H9 (cell line): ENCODE measurements around the gene PDXDC1. TPM values are rescaled to one million over a fixed set of nuclear protein-coding genes. Genes with fewer than 3 reads are reported as not detected.
"Not testable (repeated sequence)": the region's sequence is repeated elsewhere in the genome, so short reads cannot be mapped to it uniquely, and the experiment has no call there.

ENCODE experiments used
- DNase-seq: peaks from one replicate; pipeline ENCODE4 v3.0.0-alpha.2; 2017
- H2AFZ ChIP-seq: one replicate; pipeline ENCODE4 v1.6.1; 2013; ENCODE audit warnings: mild to moderate bottlenecking, low read length, control low read depth, moderate library complexity
- H2AK5ac ChIP-seq: 2 replicates; pipeline ENCODE4 v1.6.1; 2013; ENCODE audit warnings: low read length, control low read depth, mixed read lengths; ENCODE audit not compliant: insufficient read length
- H2BK120ac ChIP-seq: one replicate; pipeline ENCODE4 v1.6.1; 2013; ENCODE audit warnings: low read depth, mild to moderate bottlenecking, low read length, control low read depth, inconsistent platforms; ENCODE audit not compliant: poor library complexity, severe bottlenecking
- H2BK12ac ChIP-seq: 2 replicates; pipeline ENCODE4 v1.6.1; 2013; ENCODE audit warnings: low read length, control low read depth, mixed read lengths, low read depth; ENCODE audit not compliant: insufficient read length
- H2BK15ac ChIP-seq: 2 replicates; pipeline ENCODE4 v1.6.1; 2013; ENCODE audit warnings: low read depth, low read length, control low read depth
- H2BK20ac ChIP-seq: one replicate; pipeline ENCODE4 v1.6.1; 2013; ENCODE audit warnings: low read depth, mild to moderate bottlenecking, low read length, control low read depth, inconsistent platforms; ENCODE audit not compliant: poor library complexity, severe bottlenecking
- H2BK5ac ChIP-seq: 2 replicates; pipeline ENCODE4 v1.6.1; 2013; ENCODE audit warnings: low read length, control low read depth, mixed read lengths; ENCODE audit not compliant: insufficient read length
- H3K14ac ChIP-seq: 2 replicates; pipeline ENCODE4 v1.6.1; 2013; ENCODE audit warnings: low read length, control low read depth; ENCODE audit not compliant: insufficient read depth
- H3K18ac ChIP-seq: 2 replicates; pipeline ENCODE4 v1.6.1; 2013; ENCODE audit warnings: low read depth, mild to moderate bottlenecking, mixed read lengths, low read length, control low read depth; ENCODE audit not compliant: insufficient read length
- H3K23ac ChIP-seq: 2 replicates; pipeline ENCODE4 v1.6.1; 2013; ENCODE audit warnings: low read length, control low read depth, mixed read lengths, low read depth; ENCODE audit not compliant: insufficient read length
- H3K23me2 ChIP-seq: 2 replicates; pipeline ENCODE4 v1.6.1; 2013; ENCODE audit warnings: low read depth, mild to moderate bottlenecking, mixed read lengths, low read length, control low read depth; ENCODE audit not compliant: insufficient read length, poor library complexity, severe bottlenecking
- H3K27ac ChIP-seq: 2 replicates; pipeline ENCODE4 v1.5.1; 2013; ENCODE audit warnings: low read length, control low read depth, mixed read lengths, low read depth; ENCODE audit not compliant: insufficient read length
- H3K27me3 ChIP-seq: 2 replicates; pipeline ENCODE4 v1.6.1; 2013; ENCODE audit warnings: low read length, control low read depth, inconsistent platforms; ENCODE audit not compliant: insufficient read depth
- H3K4ac ChIP-seq: 2 replicates; pipeline ENCODE4 v1.6.1; 2013; ENCODE audit warnings: low read depth, mild to moderate bottlenecking, control low read depth, inconsistent platforms, low read length, moderate library complexity
- H3K4me1 ChIP-seq: 2 replicates; pipeline ENCODE4 v1.6.1; 2013; ENCODE audit warnings: low read length, control low read depth, inconsistent platforms; ENCODE audit not compliant: insufficient read depth
- H3K4me2 ChIP-seq: 2 replicates; pipeline ENCODE4 v1.6.1; 2013; ENCODE audit warnings: low read length, control low read depth, mixed read lengths; ENCODE audit not compliant: insufficient read length, insufficient read depth
- H3K56ac ChIP-seq: 2 replicates; pipeline ENCODE4 v1.6.1; 2013; ENCODE audit warnings: low read depth, mild to moderate bottlenecking, mixed read lengths, low read length, control low read depth; ENCODE audit not compliant: insufficient read length
- H3K79me1 ChIP-seq: 2 replicates; pipeline ENCODE4 v1.6.1; 2013; ENCODE audit warnings: low read depth, mild to moderate bottlenecking, moderate library complexity, low read length, control low read depth, inconsistent platforms; ENCODE audit not compliant: insufficient read depth, poor library complexity, severe bottlenecking
- H3K79me2 ChIP-seq: 2 replicates; pipeline ENCODE4 v1.6.1; 2013; ENCODE audit warnings: low read length, control low read depth, inconsistent platforms; ENCODE audit not compliant: insufficient read depth
- H3K9ac ChIP-seq: 2 replicates; pipeline ENCODE4 v1.6.1; 2013; ENCODE audit warnings: low read length, control low read depth, mixed read lengths; ENCODE audit not compliant: insufficient read length; ENCODE audit errors: extremely low read depth
- H3K9me3 ChIP-seq: one replicate; pipeline ENCODE4 v1.6.1; 2013; ENCODE audit warnings: low read depth, low read length, inconsistent platforms; ENCODE audit not compliant: control insufficient read depth
- H3T11ph ChIP-seq: one replicate; pipeline ENCODE4 v1.6.1; 2013; ENCODE audit warnings: mild to moderate bottlenecking, low read length, control low read depth, inconsistent platforms
- H4K20me1 ChIP-seq: one replicate; pipeline ENCODE4 v1.6.1; 2013; ENCODE audit not compliant: control insufficient read depth, insufficient read length, insufficient read depth
- H4K5ac ChIP-seq: 2 replicates; pipeline ENCODE4 v1.6.1; 2013; ENCODE audit warnings: low read depth, mild to moderate bottlenecking, mixed read lengths, low read length, control low read depth; ENCODE audit not compliant: insufficient read length
- H4K8ac ChIP-seq: replicated peaks from 2 replicates; pipeline ENCODE4 v1.6.1; 2013; ENCODE audit warnings: low read length, control low read depth, mixed read lengths, low read depth; ENCODE audit not compliant: insufficient read length
- H4K91ac ChIP-seq: 2 replicates; pipeline ENCODE4 v1.6.1; 2013; ENCODE audit warnings: low read depth, mild to moderate bottlenecking, moderate library complexity, mixed read lengths, low read length, control low read depth; ENCODE audit not compliant: insufficient read length
- H3K27ac Mint-ChIP-seq, 3 experiments: 2 replicates in 2 of 3; 3 replicates in 1 of 3; pipeline ENCODE4 v1.8.0; 2020 to 2021; ENCODE audit warnings: mixed read lengths in 3 of 3, mild to moderate bottlenecking in 1 of 3, moderate library complexity in 1 of 3
- H3K27me3 Mint-ChIP-seq: 2 replicates; pipeline ENCODE4 v1.8.0; 2021; ENCODE audit warnings: low read depth, mild to moderate bottlenecking, moderate library complexity, mixed read lengths
- H3K36me3 Mint-ChIP-seq, 3 experiments: 2 replicates in 2 of 3; 3 replicates in 1 of 3; pipeline ENCODE4 v1.8.0; 2020 to 2021; ENCODE audit warnings: low read depth in 3 of 3, mixed read lengths in 3 of 3; ENCODE audit not compliant: insufficient read depth in 1 of 3
- H3K4me1 Mint-ChIP-seq, 2 experiments: 2 replicates each; pipeline ENCODE4 v1.8.0; 2020; ENCODE audit warnings: mixed read lengths in 2 of 2
- H3K4me3 Mint-ChIP-seq, 2 experiments: 2 replicates in 1 of 2; 3 replicates in 1 of 2; pipeline ENCODE4 v1.8.0; 2020 to 2021; ENCODE audit warnings: mild to moderate bottlenecking in 2 of 2, mixed read lengths in 2 of 2, moderate library complexity in 1 of 2
- H3K9me3 Mint-ChIP-seq, 2 experiments: 2 replicates in 1 of 2; 3 replicates in 1 of 2; pipeline ENCODE4 v1.8.0; 2020; ENCODE audit warnings: mild to moderate bottlenecking in 2 of 2, mixed read lengths in 2 of 2, moderate library complexity in 1 of 2
- WGBS: extraction: QIAGEN DNeasy Blood & Tissue Kit; methylation state at CpG from one replicate; pipeline ENCODE4 v1.1.7; 2013; ENCODE audit warnings: missing lambda C conversion rate, low lambda C conversion rate, mixed read lengths; ENCODE audit not compliant: insufficient read length; ENCODE audit errors: extremely low coverage; 5-methylcytosine and 5-hydroxymethylcytosine counted together
- total RNA-seq: library from RNA; stranded (reverse); gene quantifications from 2 replicates; pipeline ENCODE4 v1.2.1, GENCODE V29; 2021

PDXDC1 gene
- total RNA-seq, 1 experiment from 2014 or later, result 112 TPM

- not testable (repeated sequence) for H3K9ac ChIP-seq, H3K79me2 ChIP-seq, H2BK12ac ChIP-seq, H2BK5ac ChIP-seq, H3K4me1 ChIP-seq, H2BK20ac ChIP-seq, H4K91ac ChIP-seq, H3K27me3 Mint-ChIP-seq, H3K23me2 ChIP-seq, H3K27ac ChIP-seq, DNase-seq, H3K4me1 Mint-ChIP-seq, H3K18ac ChIP-seq, H3T11ph ChIP-seq, H2AK5ac ChIP-seq, H3K14ac ChIP-seq, H3K36me3 Mint-ChIP-seq, H2BK15ac ChIP-seq, H3K4me3 Mint-ChIP-seq, H4K20me1 ChIP-seq, H3K79me1 ChIP-seq, H3K9me3 ChIP-seq, H4K8ac ChIP-seq, H3K27ac Mint-ChIP-seq, H3K9me3 Mint-ChIP-seq, H3K23ac ChIP-seq, H3K56ac ChIP-seq, H3K4ac ChIP-seq, H3K4me2 ChIP-seq, H2AFZ ChIP-seq, H2BK120ac ChIP-seq, H4K5ac ChIP-seq, H3K27me3 ChIP-seq
- WGBS, result no CpG with 5 or more reads among the region's 26 CpGs
These were observed 45.6 kb upstream of the PDXDC1 start for GRCh38 chr16:14929176-14929575.

- not testable (repeated sequence) for H3K23me2 ChIP-seq, H3K9ac ChIP-seq, H3K4me1 Mint-ChIP-seq, H3T11ph ChIP-seq, H3K27ac ChIP-seq, H3K18ac ChIP-seq, H3K36me3 Mint-ChIP-seq, H3K9me3 ChIP-seq, H2BK15ac ChIP-seq, H3K27me3 Mint-ChIP-seq, DNase-seq, H4K8ac ChIP-seq, H3K4ac ChIP-seq, H3K27me3 ChIP-seq, H2BK12ac ChIP-seq, H3K9me3 Mint-ChIP-seq, H3K23ac ChIP-seq, H2BK120ac ChIP-seq, H3K79me1 ChIP-seq, H3K27ac Mint-ChIP-seq, H2BK20ac ChIP-seq, H4K91ac ChIP-seq, H2AFZ ChIP-seq, H2BK5ac ChIP-seq, H4K20me1 ChIP-seq, H3K79me2 ChIP-seq, H4K5ac ChIP-seq, H3K4me2 ChIP-seq, H2AK5ac ChIP-seq, H3K14ac ChIP-seq, H3K56ac ChIP-seq, H3K4me3 Mint-ChIP-seq, H3K4me1 ChIP-seq
- WGBS, result no CpG with 5 or more reads among the region's 25 CpGs
These were observed 44.6 kb upstream of the PDXDC1 start for GRCh38 chr16:14930246-14930645.
